SK-N-SH (cell line): ENCODE results near the gene NNT. TPM values are rescaled to one million over a fixed set of nuclear protein-coding genes. Genes with fewer than 3 reads are reported as not detected.

ENCODE experiments used
- CTCF ChIA-PET: fragments of 300-600, 350-600 bp; formaldehyde crosslinking; extraction: SDS; loops from one replicate; lab custom pipeline; 2021; lab: Yijun Ruan, JAX
- POLR2A ChIA-PET: fragments of 350-600 bp; sonication (Branson Sonifier 250); formaldehyde crosslinking; extraction: SDS; loops from one replicate; lab custom pipeline; 2020; ENCODE audit warnings: antibody characterized with exemption, inconsistent platforms; lab: Yijun Ruan, JAX
- DNase-seq: peaks from one replicate; pipeline ENCODE4 v3.0.0; 2012
- H2AFZ ChIP-seq: fragments of 200-600 bp; sonication (generic); 2 replicates; pipeline ENCODE4 v1.8.1; 2016; ENCODE audit warnings: antibody characterized with exemption, mild to moderate bottlenecking, low read depth
- H3F3A ChIP-seq: fragments of 200-600 bp; sonication (generic); replicated peaks from 2 replicates; pipeline ENCODE3; 2016; ENCODE audit warnings: antibody characterized with exemption, mild to moderate bottlenecking; ENCODE audit not compliant: insufficient read depth
- H3K27ac ChIP-seq, 2 experiments: fragments of 200-500 bp in 1 of 2; fragments of 200-600 bp in 1 of 2; sonication (Bioruptor generic) in 1 of 2; sonication (generic), shearing (Covaris generic) in 1 of 2; 2 replicates each; pipeline versions ENCODE4 v1.5.1 to v1.6.1; 2014 to 2016; ENCODE audit warnings: low read depth in 2 of 2, inconsistent platforms in 1 of 2, low read length in 1 of 2, mild to moderate bottlenecking in 1 of 2, mixed read lengths in 1 of 2
- H3K27me3 ChIP-seq: fragments of 200-600 bp; sonication (generic), shearing (Covaris generic); 2 replicates; pipeline ENCODE4 v1.6.1; 2016; ENCODE audit warnings: mixed run types; ENCODE audit not compliant: insufficient read depth
- H3K36me3 ChIP-seq, 2 experiments: fragments of 200-500 bp in 1 of 2; fragments of 200-600 bp in 1 of 2; sonication (Bioruptor generic) in 1 of 2; sonication (generic) in 1 of 2; replicated peaks in 1 of 2; 2 replicates each; pipeline versions ENCODE3 to v1.5.1; 2014 to 2016; ENCODE audit warnings: low read length in 1 of 2, mild to moderate bottlenecking in 1 of 2; ENCODE audit not compliant: insufficient read depth in 2 of 2, control insufficient read depth in 1 of 2
- H3K4me1 ChIP-seq, 2 experiments: fragments of 200-500 bp in 1 of 2; fragments of 200-600 bp in 1 of 2; sonication (Bioruptor generic) in 1 of 2; sonication (generic), shearing (Covaris generic) in 1 of 2; 2 replicates each; pipeline versions ENCODE4 v1.5.1 to v1.6.1; 2014 to 2016; ENCODE audit warnings: low read depth in 1 of 2, low read length in 1 of 2, mixed run types in 1 of 2; ENCODE audit not compliant: insufficient read depth in 2 of 2, control insufficient read depth in 1 of 2
- H3K4me2 ChIP-seq: fragments of 200-600 bp; sonication (generic), shearing (Covaris generic); 2 replicates; pipeline ENCODE4 v1.6.1; 2017; ENCODE audit warnings: mixed run types
- H3K4me3 ChIP-seq, 2 experiments: fragments of 200-500 bp in 1 of 2; fragments of 200-600 bp in 1 of 2; sonication (Bioruptor generic) in 1 of 2; sonication (generic), shearing (Covaris generic) in 1 of 2; 2 replicates each; pipeline versions ENCODE4 v1.5.1 to v1.8.1; 2014 to 2016; ENCODE audit warnings: low read depth in 2 of 2, inconsistent platforms in 1 of 2, low read length in 1 of 2, mild to moderate bottlenecking in 1 of 2, mixed read lengths in 1 of 2, moderate library complexity in 1 of 2
- H3K79me2 ChIP-seq: fragments of 200-600 bp; sonication (generic); 2 replicates; pipeline ENCODE4 v1.8.1; 2017; ENCODE audit warnings: mild to moderate bottlenecking; ENCODE audit not compliant: insufficient read depth
- H3K9ac ChIP-seq: fragments of 200-600 bp; sonication (generic); 2 replicates; pipeline ENCODE4 v1.6.1; 2017; ENCODE audit warnings: mixed run types
- H3K9me2 ChIP-seq: fragments of 200-600 bp; sonication (generic); 2 replicates; pipeline ENCODE4 v1.6.1; 2017; ENCODE audit warnings: mixed run types
- H3K9me3 ChIP-seq: fragments of 200-600 bp; sonication (generic); 2 replicates; pipeline ENCODE4 v1.6.1; 2017; ENCODE audit warnings: mixed run types, mild to moderate bottlenecking, moderate library complexity
- H4K20me1 ChIP-seq: fragments of 200-600 bp; sonication (generic); 2 replicates; pipeline ENCODE4 v1.6.1; 2017; ENCODE audit warnings: mild to moderate bottlenecking, mixed run types; ENCODE audit not compliant: insufficient read depth
- EP300 ChIP-seq, 2 experiments: IDR thresholded peaks; 2 replicates each; pipeline versions ENCODE4 v1.4.0 to v1.6.1; 2012; ENCODE audit warnings: borderline replicate concordance in 1 of 2, low read depth in 1 of 2, low read length in 1 of 2
- GABPA ChIP-seq: IDR thresholded peaks from 2 replicates; pipeline ENCODE4 v1.4.0; 2012; ENCODE audit warnings: low read depth, mild to moderate bottlenecking
- GATA2 ChIP-seq: sonication (generic); formaldehyde crosslinking; IDR thresholded peaks from 2 replicates; pipeline ENCODE4 v1.5.0; 2020; ENCODE audit warnings: mild to moderate bottlenecking, missing genetic modification reagents
- JUND ChIP-seq: IDR thresholded peaks from 2 replicates; pipeline ENCODE4 v1.4.0; 2012
- MAX ChIP-seq: IDR thresholded peaks from 2 replicates; pipeline ENCODE4 v1.4.0; 2012; ENCODE audit warnings: low read depth
- MXI1 ChIP-seq: IDR thresholded peaks from 2 replicates; pipeline ENCODE4 v1.6.1; 2012; ENCODE audit warnings: mild to moderate bottlenecking, low read depth, low read length, improper control_type of control experiment
- NFIC ChIP-seq: IDR thresholded peaks from 2 replicates; pipeline ENCODE4 v1.4.0; 2012; ENCODE audit warnings: borderline replicate concordance
- RCOR1 ChIP-seq: fragments of 150-350 bp; IDR thresholded peaks from 2 replicates; pipeline ENCODE4 v1.6.1; 2017; ENCODE audit warnings: antibody characterized with exemption, low read length
- TAF1 ChIP-seq: IDR thresholded peaks from 2 replicates; pipeline ENCODE4 v1.6.1; 2012; ENCODE audit warnings: low read depth, mild to moderate bottlenecking, low read length, moderate library complexity, borderline replicate concordance
- TCF12 ChIP-seq: IDR thresholded peaks from 2 replicates; pipeline ENCODE4 v1.4.0; 2012
- USF2 ChIP-seq: fragments of 150-350 bp; IDR thresholded peaks from 2 replicates; pipeline ENCODE4 v1.6.1; 2017; ENCODE audit warnings: antibody characterized with exemption, low read length, low read depth, borderline replicate concordance
- WGBS: methylation state at CpG from one replicate; pipeline ENCODE4 v1.1.6; 2017; ENCODE audit warnings: low lambda C conversion rate; 5-methylcytosine and 5-hydroxymethylcytosine counted together
- polyA plus RNA-seq, 3 experiments: library from polyadenylated mRNA; depleted of rRNA; stranded (reverse); fragments of >200 nt; gene quantifications; 2 replicates each; pipeline ENCODE4 v1.2.3, GENCODE V29; 2012

The NNT gene
- polyA plus RNA-seq, 1 of the 3 experiments (the other 2 are of a cell fraction) = 21.9 TPM

- peaks cover 20 to 26% of the 10 kb centered on the region in 2 experiments for H3K36me3 ChIP-seq
- no peaks in the 10 kb centered on the region for H4K20me1 ChIP-seq
- no peak for TF ChIP-seq GATA2 (CRISPR knock-in tag)
- peak in 1 of 2 experiments; percentile 39; a peak in 2 of 4 replicates for TF ChIP-seq EP300 (IDR thresholded peaks at IDR 0.05; ENCODE audit: borderline replicate concordance in 1 of 2, low read depth in 1 of 2, low read length in 1 of 2)
- TF ChIP-seq JUND = no peak
- peak; percentile 49; the same call in 1 of the 2 replicates for TF ChIP-seq RCOR1
- H3K27me3 ChIP-seq = no peaks in the 10 kb centered on the region
- no peak overlapping the region for H3K4me2 ChIP-seq
- DNase-seq = peak; percentile 30
- ChIA-PET CTCF (no interaction called here), POLR2A (no interaction called here)
- peak overlapping the region in 1 of 2 experiments; percentile 11; a peak in 1 of 4 replicates for H3K27ac ChIP-seq
- WGBS = 56% methylated on average over 4 of the region's 4 CpGs
- H3K9me3 ChIP-seq = no peaks in the 10 kb centered on the region
- H3K4me1 ChIP-seq = peaks cover 3 to 7% of the 10 kb centered on the region in 2 experiments; a peak in 3 of 4 replicates
- no peaks in the 10 kb centered on the region for H3K9me2 ChIP-seq
- H2AFZ ChIP-seq = no peak overlapping the region
- no peak overlapping the region for H3K4me3 ChIP-seq
- no peaks in the 10 kb centered on the region for H3F3A ChIP-seq
- H3K9ac ChIP-seq = no peak overlapping the region
- H3K79me2 ChIP-seq = no peaks in the 10 kb centered on the region
These were observed 77.3 kb downstream of the NNT start for GRCh38 chr5:43680286-43680685.

DNA sequence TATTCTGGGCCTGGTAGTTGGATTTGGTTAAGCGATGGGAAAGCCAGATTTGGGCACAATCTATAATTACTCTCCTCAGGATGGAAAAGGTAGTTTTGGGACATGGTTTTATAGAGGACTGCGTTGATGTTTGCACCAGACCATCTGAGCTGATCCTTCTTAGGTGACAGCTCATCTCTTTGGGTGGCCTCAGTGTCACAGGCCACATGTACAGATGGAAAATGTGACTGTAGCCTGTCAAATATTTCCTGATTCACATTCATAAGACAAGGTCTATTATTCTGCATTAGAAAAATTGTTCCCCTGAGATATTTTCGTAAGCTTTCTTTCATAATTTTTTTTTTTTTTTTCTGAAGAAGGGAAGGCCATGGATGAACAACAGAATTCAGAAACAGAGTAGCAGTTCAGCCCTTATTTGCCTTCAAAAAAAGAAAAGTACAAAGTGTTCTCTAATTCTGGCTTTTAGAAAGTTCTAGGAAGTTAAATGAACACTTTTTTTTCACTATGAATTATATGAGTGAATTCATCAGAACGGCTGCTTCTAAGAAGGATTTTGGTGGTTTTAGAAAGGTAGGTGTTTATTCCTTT is 81.0 kb downstream of the NNT start:
- DNase-seq = no peak
- TF ChIP-seq TAF1 (no peak), USF2 (no peak), MXI1 (no peak), GABPA (no peak), NFIC (no peak), TCF12 (no peak), MAX (no peak)
- Histone ChIP-seq H3K4me3 (no peak overlapping the region), H2AFZ (no peak overlapping the region), H3F3A (no peaks in the 10 kb centered on the region), H3K9me2 (no peaks in the 10 kb centered on the region), H3K36me3 (peaks cover 10 to 12% of the 10 kb centered on the region in 2 experiments), H3K4me2 (no peak overlapping the region), H3K27ac (no peak overlapping the region), H3K9ac (no peak overlapping the region), H3K9me3 (no peaks in the 10 kb centered on the region), H3K27me3 (no peaks in the 10 kb centered on the region), H3K79me2 (no peaks in the 10 kb centered on the region), H3K4me1 (peaks cover 3 to 7% of the 10 kb centered on the region in 2 experiments; a peak in 3 of 4 replicates), H4K20me1 (no peaks in the 10 kb centered on the region)
- ChIA-PET CTCF (interaction anchor here (1.7 kb wide), 1 partner anchor 53 kb away, joined by 5 read pairs; no protein-coding TSS in a partner anchor), POLR2A (no interaction called here)
- WGBS = 94% methylated on average over 4 of the region's 4 CpGs
